Loucy (cell line): Measurements from ENCODE around the gene PAGR1.
"Not testable (repeated sequence)": the region's sequence is repeated elsewhere in the genome, so short reads cannot be mapped to it uniquely, and the experiment has no call there.

Source experiments
- EZH2phosphoT487 ChIP-seq: fragments of 200-600 bp; IDR thresholded peaks from 2 replicates; pipeline ENCODE4 v1.6.1; 2018; ENCODE audit warnings: antibody characterized with exemption, mild to moderate bottlenecking, moderate library complexity, borderline replicate concordance
- TF ChIP-seq, protein P1 (sequence below): fragments of 200-600 bp; sonication (generic); conservative IDR thresholded peaks from 2 replicates; pipeline ENCODE4 v1.5.1; 2014; ENCODE audit warnings: mild to moderate bottlenecking, antibody characterized with exemption, low read length

- TF ChIP-seq, protein P1, sequence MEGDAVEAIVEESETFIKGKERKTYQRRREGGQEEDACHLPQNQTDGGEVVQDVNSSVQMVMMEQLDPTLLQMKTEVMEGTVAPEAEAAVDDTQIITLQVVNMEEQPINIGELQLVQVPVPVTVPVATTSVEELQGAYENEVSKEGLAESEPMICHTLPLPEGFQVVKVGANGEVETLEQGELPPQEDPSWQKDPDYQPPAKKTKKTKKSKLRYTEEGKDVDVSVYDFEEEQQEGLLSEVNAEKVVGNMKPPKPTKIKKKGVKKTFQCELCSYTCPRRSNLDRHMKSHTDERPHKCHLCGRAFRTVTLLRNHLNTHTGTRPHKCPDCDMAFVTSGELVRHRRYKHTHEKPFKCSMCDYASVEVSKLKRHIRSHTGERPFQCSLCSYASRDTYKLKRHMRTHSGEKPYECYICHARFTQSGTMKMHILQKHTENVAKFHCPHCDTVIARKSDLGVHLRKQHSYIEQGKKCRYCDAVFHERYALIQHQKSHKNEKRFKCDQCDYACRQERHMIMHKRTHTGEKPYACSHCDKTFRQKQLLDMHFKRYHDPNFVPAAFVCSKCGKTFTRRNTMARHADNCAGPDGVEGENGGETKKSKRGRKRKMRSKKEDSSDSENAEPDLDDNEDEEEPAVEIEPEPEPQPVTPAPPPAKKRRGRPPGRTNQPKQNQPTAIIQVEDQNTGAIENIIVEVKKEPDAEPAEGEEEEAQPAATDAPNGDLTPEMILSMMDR: not testable (repeated sequence)
- not testable (repeated sequence) for TF ChIP-seq EZH2phosphoT487
Observed at GRCh38 chr16:29793153-29793552, 22.8 kb upstream of the PAGR1 start.
